GM19351 (cell line): ENCODE results near the gene IMPACT.

ENCODE experiments used
- ATAC-seq: cut with Tn5 transposase; IDR thresholded peaks from one replicate; pipeline ENCODE4 v1.9.1; 2021; ENCODE audit warnings: mild to moderate bottlenecking, moderate library complexity; ENCODE audit not compliant: unreplicated experiment

Gene IMPACT

DNA sequence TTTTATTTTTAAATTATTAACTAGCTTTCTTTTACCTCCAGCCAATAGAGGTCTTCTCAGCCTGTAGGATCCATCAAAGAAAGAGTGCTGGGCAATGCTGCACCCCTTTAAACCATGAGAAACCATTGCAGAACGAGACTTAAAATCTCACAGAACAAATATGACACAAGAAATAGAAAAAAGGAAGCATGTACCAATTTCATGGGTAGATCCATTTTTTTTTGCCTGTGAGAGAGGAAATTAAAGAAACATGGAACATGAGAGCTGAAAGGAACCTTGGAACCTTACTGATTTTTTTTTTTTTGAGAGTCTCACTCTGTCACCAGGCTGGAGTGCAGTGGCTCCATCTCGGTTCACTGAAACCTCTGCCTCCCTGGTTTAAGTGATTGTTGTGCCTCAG, 47.9 kb downstream of the IMPACT start:
- ATAC-seq, result no peak

DNA sequence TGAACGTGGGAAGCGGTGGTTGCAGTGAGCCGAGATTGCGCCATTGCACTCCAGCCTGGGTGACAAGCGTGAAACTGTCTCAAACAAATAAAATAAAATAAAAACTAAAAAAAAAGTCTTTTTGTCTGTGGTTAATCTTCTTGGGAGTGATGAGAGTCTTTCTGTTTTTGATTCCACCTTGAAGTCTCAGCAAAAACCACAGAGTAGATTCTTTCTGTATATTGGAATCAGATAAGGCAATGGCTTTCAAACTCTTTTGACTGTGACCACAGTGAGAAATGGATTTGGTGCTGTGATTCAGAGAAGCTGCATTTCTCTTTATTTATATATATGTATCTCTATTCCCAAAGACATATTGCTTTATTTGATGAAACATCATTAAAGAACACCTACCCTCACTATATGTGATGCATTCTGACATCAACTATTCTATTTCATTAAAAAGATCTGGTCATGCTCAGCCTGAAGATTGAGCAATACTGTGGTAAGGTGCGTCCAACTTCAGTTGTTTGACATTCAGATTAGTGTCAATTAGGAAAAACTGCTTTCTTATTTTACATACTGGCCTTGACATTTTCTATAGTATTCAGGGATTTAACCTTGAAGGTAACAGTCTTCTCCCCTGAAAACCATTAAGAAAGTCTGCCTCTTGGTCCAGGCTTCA, 49.6 kb downstream of the IMPACT start:
- ATAC-seq, result no peak

DNA sequence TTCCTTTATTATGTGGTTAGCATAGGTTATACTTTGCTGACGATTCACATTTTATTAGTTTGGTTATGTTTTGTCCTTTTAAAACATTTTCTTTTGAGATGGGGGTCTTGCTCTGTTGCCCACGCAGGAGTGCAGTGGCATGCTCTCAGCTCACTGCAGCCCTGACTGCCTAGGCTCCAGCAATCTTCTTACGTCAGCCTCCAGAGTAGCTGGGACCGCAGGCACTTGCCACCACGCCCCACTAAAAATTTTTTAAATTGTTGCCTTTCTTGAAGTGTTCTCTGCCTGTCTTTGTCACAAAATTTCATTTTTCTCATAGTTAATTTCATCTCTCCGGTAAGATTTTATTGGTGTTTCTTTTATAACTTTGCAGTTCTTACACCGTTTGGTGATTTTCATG, 52.9 kb downstream of the IMPACT start:
- no peak for ATAC-seq

DNA sequence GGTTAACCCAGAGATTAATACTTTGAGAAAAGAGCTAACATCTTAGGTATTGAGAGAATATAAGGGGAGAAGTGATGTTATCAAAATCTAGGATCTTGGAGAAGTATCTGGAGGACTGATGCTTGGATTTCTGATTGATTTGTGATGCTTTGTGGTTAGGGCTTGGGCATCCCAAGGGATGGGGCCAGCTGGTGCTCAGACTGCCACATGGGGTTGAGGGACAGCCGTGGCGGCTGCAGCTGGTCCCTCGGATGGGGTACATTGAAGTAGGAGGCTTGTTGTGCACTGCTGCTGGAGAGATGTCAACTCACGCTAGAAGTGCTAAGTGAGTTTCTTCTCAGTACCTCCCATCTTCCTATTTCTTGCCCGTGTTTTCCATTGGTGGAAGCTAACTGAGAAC, 56.4 kb downstream of the IMPACT start:
- ATAC-seq, result no peak

DNA sequence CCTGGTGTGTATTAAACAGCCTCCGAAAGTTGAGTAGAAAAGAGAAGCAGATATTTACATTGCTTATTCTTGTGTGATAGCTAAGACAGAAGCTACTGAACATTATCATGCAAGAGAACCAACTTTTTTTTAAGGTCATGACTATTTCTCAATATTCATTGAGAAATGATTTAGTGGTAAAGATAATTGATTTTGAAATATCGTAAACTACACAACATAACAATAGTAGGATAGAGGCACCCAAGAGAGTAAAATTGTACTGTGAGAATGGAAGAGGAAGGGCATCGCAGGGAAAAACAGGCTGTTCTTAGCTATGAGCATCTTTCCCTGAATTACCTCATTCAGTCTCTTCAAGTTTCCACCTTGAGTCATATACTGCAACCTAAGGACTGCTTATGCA, 59.2 kb downstream of the IMPACT start:
- no peak for ATAC-seq

DNA sequence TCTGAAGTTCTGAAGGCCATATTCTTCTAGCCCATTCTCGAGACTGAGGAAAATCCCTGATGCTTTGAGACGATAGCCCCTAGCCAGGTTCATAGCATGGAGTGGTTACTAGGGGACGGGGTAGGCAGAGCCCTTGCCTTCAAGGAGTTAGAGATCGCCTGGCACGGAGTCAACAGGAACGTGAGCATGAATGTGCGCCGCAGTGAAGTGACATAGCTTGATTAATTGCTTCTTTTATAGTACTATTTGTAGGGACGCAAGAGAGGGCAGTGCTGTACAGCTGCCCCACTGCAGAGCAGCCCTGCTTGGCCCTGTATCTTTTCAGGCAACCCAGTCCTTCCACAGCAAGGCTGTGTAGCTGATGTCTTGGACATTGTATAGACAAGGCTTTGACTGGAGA, 60.2 kb downstream of the IMPACT start:
- no peak for ATAC-seq

DNA sequence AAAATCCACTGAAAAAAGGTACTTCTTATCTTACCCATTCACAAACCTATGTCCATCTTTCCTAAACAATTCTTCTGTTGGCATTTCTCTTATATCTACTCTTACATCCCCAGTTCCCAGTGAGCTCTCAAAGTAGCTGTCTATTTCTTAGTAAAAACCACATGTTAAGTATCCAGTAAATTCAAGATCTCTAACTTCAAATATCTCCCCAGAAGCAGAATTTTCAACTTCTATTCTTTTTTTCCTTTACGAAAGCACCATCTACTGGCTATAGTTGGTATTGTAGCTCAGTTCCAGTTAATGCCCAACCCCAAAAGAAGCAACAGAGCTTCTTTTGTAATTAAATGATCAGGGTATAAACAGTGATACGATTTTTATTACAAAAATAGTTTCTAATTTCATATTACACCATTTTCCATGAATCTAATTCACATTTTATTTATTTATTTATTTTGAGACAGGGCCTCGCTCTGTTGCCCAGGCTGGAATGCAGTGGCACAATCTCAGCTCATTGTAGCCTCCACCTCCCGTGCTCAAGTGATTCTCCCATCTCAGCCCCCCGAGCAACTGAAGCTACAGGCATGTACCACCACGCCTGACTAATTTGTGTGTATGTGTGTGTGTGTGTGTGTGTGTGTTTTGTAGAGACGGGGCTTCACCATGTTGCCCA, 62.5 kb downstream of the IMPACT start:
- no peak for ATAC-seq

DNA sequence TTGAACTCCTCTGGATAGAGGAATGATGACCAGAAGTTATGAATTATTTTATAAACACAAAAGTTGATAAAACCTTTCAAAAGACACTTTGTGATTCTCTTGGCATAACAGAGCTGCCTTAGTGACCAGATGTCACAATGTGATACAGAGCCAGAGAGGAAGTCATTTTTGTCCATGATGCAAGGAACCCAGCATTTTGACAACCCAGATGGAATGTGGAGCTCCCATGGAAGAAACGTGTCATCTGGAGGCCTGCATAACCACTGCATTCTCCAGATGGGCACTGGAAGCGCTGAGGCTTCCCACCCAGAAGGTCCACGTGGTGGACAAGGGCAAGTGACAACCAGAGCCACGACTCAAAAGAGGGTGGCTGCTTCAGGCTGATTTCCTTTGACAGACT, 64.1 kb downstream of the IMPACT start:
- ATAC-seq, result no peak

DNA sequence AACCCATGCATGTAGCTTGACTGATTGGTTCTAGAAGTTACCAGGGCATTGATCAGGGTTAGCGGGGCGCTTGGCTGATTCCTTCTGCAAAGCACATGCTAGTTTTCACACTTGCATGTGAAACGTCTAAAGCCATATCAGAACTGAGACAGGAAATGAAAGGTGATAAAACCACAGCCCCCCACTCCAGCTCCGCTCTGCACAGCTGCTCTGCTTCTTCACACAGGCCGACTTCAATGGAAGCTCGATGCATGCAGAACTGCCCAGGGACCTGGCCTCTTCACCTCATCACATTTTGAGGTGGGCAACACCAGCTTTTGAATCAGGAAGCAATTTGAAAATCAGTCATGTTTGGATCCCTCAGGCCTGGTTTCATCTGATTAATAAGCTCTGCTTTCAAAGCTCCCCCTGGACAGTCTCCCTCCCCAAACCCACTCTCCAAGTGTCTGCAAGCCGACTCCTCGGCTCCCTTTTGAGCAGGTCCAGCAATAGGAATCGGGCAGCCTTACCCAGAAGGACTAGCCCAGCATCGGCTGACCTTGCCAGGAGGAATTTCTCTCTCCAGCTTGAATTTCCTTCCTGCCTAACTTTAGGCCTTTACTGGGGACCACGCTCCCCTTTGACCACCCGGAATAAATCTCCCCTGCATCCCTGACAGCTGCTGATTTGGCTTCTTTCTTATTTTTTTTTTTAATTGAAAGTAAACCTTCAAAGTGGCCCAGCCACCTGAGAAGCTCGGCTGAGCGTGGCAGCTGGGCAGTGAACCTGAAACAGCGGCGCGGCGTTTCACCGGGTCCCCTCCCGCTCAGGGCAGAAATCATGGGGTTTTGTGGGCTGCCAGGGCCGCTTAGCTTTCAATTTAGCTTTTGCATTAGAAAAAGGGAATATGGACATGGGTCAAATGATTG, 65.7 kb downstream of the IMPACT start:
- ATAC-seq, result peak; percentile 83

DNA sequence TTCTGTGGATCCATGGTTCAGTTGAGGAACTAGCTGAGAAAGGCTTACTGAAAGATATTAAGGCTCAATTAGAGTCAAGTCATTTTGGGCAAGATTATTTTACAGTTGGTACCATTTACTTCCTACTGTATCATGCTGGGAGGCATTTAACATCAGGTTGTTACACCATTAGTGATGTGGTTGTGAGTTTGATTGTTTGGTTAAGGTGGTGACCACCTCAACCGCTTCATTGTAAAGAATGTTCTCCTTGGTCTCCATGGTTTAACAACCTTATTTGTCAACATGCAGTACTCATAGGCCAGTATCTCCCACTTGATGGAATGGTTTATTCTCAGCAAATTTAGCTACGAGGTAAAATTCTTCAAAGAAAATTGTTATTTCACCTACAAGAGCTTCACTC, 68.1 kb downstream of the IMPACT start:
- no peak for ATAC-seq

DNA sequence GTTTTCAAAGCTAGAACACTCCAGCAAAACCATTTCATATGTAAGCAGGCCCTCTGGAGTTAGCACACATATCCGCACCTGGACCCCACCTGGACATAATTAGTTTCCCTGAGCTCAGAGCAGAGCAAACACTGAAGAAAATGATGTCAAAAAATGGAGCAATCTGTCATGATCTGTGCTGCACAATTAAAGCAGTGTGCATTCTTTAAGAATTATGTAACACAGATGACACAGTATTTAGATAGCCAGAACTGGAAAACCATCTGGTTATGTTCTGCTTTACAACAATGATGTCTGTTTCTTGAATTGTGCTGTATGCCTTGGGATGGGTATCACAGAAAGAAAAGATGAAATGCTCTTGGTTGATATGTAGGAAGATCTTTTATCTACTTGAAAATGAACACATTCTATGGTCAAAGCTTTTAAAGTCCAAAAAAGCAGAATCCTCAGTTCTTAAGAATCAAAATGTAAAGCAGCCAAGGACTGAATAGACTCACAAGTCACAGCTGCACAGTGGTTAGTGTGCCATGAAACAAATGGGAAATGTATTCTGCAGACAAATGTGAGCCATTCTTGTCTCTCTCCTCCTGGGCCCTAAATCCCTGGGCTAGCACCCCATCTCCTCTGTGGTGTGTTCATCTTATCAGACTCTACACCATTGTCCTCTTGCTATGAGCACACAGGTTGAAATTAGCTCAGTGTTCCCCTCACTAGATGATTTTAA, 70.7 kb downstream of the IMPACT start:
- no peak for ATAC-seq

DNA sequence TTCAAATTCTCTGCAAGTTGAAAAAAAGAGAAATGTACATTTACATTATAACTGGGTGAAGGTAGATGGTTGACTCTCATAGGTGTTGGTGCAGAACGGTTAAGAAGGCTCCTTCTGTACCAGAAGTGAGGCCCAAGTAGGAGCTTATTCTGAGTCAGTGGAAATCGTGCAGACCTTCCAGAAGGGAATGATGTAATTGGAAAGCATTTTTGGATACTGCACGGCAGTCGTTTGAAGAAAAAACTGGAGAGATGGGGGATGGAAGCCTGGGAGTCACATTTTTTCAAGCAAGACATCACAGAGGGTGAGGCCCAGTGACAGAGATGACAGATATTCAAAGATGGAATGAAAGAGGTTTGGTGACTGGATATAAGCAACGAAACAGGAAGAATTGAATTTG, 73.3 kb downstream of the IMPACT start:
- no peak for ATAC-seq

DNA sequence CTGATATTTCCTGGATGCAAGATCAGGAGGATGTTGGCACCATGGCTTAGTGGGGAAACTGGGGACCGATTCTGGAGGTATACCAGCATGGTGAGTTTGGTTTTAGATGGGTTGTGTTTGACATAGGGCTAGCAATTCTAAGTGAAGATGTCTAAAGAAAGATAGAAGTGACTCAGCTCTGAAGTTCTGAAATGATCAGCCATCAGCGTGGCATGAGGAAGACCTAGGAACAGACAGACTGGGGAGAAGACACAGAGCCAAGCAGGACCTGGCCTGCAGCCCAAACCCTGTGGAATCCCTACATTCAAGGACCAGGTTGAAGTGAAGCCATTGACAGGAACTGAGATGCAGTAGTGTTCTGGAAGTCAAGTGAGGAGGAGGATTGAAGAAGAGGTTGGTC, 73.7 kb downstream of the IMPACT start:
- ATAC-seq, result no peak

DNA sequence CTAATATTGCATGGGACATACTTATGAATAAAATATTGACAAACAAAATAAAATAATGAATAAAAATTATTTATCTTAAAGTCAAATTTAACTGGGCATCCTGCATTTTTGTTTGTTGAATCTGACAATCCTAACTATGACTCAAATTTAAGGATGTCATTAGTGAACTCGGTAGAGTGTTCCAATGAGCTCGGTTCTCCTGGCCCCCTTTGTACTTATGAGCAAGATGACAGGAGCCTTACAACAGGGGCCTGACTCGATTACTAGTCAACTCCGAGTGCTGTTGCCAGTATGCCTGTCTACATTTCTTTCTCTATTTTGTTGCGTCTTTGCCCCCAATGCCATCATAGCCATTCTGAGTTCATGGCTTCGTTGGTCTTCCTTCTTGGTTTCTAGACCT, 74.3 kb downstream of the IMPACT start:
- no peak for ATAC-seq

DNA sequence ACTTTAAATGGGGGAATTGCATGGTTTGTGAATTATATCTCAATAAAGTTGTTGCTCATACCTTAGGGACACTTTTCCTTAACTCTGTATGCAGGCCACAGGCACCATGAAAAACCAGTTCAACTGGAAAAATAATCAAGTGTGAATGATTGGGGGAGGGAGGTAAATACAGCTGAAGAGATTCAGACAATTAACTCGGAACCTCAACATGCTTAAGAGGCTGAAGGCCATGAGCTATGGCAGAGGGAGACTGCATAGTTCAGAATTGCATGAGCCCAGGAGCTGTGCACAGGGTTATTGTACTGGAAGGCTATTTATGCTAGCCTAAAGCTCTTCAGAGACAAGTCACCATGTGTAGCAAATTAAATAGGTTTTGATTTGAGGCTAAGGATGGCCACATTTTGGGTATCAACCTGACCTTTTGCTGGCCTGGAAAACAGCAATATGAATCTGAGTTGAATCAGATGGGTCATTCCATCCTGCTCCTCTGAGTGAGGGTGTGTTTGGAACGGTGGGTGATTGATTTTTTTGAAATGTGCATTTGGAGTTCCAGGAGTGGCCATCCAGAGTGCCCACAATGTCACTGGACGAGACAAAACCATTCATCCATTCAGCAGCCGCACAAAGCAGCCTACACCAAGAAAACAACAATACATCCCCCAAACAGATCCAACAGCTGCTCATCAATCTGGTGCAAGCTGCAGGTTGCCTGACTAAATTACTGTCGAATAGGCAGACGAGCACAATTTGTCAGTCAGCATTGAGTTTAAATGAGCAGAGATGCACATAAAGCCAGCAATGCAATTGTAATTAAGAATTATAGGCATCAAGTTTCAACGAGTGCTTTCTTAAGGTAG, 76.4 kb downstream of the IMPACT start:
- ATAC-seq, result no peak
